Right forelimb (tissue), 1 donor: ENCODE data around the gene AP1S1.
"Not testable (repeated sequence)": the region's sequence is repeated elsewhere in the genome, so short reads cannot be mapped to it uniquely, and the experiment has no call there.

ENCODE experiments used
- DNase-seq: peaks from one replicate; pipeline ENCODE4 v3.0.0-alpha.2; 2018

Gene AP1S1

DNA sequence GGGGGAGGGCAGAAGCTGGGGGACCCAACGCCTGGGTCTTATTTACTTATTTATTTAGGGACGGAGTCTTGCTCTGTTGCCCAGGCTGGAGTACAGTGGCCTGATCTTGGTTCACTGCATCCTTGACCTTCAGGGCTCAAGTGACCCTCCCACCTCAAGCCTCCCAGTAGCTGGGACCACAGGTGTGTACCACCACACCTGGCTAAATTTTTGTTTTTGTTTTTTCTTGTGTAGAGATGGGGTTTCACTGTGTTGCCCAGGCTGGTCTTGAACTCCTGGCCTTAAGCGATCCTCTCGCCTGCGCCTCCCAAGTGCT, 48.3 kb downstream of the AP1S1 start:
- DNase-seq = no peak

DNA sequence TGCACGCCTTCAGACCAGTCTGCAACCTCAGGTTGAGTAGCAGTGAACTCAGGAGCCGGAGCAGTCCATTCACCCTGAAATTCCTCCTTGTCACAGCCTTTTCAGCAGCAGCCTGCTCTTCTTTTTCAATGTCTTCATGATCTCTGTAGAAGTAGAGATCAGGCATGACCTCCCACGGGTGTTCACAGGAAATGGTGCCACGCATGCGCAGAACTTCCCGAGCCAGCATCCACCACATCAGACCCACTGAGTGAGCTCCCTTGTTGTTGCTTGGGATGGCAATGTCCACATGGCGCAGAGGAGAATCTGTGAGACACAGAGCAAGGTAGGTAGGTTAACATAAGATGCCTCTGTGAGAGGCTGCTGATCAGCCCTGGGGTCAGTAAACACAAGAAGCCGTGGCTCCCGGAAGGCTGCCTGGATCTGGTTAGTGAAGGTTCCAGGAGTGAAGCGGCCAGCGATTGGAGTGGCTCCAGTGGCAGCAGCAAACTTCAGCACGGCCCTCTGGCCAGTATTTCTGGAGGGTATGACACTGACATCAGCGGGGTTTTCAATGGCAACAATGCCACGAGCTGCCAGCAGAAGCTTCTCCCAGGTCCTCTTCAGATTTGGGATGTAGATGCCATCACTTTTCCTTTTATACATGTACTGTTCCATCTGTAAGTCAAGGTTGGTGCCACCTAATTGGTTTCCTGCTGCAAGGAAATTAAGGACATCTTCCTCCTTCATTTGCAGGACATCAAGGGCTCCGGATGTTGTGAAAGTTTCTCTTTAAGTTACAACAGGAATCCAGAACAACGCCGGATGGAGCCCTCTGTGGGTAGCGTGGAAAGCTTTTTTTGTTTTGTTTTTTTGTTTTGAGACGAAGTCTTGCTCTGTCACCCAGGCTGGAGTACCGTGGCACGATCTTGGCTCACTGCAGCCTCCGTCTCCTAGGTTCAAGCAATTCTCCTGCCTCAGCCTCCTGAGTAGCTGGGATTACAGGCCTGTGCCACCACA, 49.8 kb downstream of the AP1S1 start:
- not testable (repeated sequence) for DNase-seq

- no peak for DNase-seq
Observed at GRCh38 chr7:101205901-101206664, 51.8 kb downstream of the AP1S1 start.

DNA sequence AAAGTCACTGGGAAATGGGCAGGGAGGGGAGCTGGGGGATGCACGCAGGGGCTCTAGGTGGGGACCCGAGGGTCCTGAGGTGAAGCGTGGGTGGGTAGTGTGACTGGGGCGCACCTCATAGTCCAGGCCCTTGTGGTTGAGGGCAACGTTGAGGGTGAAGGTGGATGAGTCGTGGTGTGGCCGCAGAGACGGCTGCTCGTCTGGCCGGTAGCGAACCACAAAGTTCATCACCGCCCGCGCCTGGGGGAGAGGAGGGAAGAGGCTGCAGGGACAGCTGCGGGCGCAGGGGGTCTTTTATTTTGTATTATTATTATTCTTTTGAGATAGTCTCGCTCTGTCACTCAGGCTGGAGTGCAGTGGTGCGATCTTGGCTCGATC, 52.4 kb downstream of the AP1S1 start:
- DNase-seq = no peak

- no peak for DNase-seq
Observed at GRCh38 chr7:101207459-101207858, 53.2 kb downstream of the AP1S1 start.

DNA sequence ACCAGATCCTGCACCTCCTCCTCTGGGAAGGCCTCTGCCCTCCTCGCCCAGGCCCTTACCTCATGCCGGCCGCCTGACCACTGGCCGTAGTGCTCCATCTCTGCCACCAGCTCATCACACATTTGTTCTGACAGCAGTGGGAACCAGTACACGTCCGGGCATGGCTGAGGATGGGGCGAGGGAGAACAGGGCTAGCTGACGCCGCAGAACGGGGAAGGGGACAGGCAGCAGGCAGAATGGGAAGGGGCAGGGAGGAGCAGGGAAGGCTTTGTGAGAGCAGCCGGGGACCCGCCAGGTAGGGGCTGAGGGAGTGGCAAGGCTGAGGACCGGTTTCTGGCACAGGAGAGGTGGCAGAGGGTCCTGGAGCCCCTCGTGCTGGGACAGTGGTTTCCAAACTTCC, 54.5 kb downstream of the AP1S1 start:
- DNase-seq = no peak

DNA sequence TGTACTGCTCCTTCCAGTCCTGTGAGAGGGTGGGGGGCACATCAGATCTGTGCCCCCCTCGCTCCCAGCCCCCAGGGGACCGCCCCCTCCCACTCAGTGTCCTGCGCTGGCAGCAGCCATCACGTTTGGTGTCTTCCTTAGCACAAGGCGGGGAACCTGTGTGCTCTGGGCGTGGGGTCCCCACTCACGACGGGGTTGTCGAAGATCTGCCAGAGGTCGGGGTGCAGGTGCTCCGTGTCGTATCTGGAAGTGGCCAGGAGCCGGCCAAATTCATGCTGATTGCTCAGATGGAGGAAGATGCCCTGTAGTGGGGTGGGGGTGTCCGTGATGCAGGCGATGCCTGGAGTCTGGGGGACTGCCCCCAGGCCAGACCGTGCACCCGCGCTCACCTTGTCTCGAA, 55.9 kb downstream of the AP1S1 start:
- no peak for DNase-seq
